GM12875 (cell line): Measurements from ENCODE around the gene TRAPPC2L.

ENCODE experiments used
- H3K4me3 ChIP-seq: one replicate; pipeline ENCODE4 v1.5.1; 2011; ENCODE audit warnings: low read depth, low read length, control low read depth
- TF ChIP-seq, protein P1 (sequence below): IDR thresholded peaks from 2 replicates; pipeline ENCODE4 v1.5.1; 2011; ENCODE audit warnings: low read depth, mild to moderate bottlenecking, control low read depth, inconsistent platforms, low read length, moderate library complexity, borderline replicate concordance; ENCODE audit not compliant: insufficient read depth

The TRAPPC2L gene

GRCh38 chr16:88871730-88872416 is 14.9 kb downstream of the TRAPPC2L start:
- TF ChIP-seq, protein P1, sequence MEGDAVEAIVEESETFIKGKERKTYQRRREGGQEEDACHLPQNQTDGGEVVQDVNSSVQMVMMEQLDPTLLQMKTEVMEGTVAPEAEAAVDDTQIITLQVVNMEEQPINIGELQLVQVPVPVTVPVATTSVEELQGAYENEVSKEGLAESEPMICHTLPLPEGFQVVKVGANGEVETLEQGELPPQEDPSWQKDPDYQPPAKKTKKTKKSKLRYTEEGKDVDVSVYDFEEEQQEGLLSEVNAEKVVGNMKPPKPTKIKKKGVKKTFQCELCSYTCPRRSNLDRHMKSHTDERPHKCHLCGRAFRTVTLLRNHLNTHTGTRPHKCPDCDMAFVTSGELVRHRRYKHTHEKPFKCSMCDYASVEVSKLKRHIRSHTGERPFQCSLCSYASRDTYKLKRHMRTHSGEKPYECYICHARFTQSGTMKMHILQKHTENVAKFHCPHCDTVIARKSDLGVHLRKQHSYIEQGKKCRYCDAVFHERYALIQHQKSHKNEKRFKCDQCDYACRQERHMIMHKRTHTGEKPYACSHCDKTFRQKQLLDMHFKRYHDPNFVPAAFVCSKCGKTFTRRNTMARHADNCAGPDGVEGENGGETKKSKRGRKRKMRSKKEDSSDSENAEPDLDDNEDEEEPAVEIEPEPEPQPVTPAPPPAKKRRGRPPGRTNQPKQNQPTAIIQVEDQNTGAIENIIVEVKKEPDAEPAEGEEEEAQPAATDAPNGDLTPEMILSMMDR = no peak
- H3K4me3 ChIP-seq = no peak overlapping the region

- no peak overlapping the region for H3K4me3 ChIP-seq
- TF ChIP-seq, protein P1 = no peak
Observed at GRCh38 chr16:88872650-88873331, 15.9 kb downstream of the TRAPPC2L start.

- TF ChIP-seq, protein P1 = no peak
- no peak overlapping the region for H3K4me3 ChIP-seq
Observed at GRCh38 chr16:88874938-88875599, 18.1 kb downstream of the TRAPPC2L start.

GRCh38 chr16:88875703-88876234 is 18.8 kb downstream of the TRAPPC2L start:
- TF ChIP-seq, protein P1 = no peak
- no peak overlapping the region for H3K4me3 ChIP-seq

DNA sequence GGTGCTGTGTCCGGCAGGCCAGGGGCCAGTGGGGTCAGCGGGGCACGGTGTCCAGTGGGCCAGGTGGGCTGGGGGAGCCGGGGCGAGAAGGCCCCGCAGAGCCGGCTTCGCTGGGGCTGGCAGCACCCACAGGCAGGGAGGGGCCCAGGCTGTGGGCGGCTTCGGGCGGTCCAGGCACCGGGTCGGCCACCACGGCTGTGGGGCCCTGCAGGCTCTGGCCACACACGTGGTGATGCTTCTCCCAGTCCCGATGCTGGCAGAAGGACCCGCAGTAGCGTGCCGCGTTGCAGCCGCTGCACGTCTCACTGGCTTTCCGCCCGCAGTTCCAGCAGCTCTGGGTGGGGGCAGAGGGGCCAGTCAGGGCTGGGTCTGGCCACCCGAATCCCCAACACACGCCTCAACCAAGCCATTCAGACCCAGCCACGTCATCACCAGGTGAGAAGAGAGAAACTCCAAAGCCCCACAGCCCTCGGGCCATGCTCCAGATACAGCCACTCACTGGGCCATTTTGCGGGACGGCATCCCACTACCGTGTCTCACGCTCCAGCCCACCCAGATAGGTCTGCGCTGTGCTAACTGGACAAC is 20.1 kb downstream of the TRAPPC2L start:
- H3K4me3 ChIP-seq = no peak overlapping the region
- TF ChIP-seq, protein P1 = no peak

DNA sequence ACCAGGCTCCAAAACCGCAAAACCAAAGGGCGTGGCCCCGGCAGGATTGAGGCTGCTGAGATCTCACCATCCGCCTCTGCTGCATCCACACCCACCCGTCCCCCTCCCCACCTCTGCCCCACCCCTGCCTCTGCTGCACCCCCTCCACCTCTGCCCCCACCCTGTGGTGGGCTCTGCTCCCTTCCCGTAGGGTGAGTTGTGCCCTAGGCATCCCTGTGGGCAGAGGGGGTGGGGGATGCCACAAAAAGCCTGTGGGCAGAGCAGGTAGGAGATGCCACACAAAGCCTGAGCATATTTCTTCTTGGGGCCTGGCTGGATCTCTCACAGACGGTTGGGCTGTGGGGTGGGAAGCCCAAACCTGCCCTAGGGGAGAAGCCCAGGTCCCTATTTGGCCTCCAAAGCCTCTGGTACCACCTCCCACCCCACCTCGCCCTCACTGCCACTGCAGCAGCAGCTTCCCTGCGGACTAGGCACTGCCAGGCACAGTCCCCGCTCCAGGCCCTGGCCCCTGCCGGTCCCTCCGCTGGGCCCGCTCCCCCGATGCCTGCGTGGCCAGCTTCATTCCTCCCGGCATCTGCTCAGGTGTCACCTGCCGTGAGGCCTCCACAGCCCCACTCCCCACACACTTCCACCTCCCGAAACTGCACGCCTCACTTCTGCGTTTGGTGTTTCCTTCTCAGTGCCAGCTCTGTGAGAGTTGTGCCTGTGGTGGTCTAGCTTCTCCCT is 20.8 kb downstream of the TRAPPC2L start:
- H3K4me3 ChIP-seq = no peak overlapping the region
- TF ChIP-seq, protein P1 = no peak
